Natural killer cell (primary cell): ENCODE measurements around the gene HLA-DRA. TPM values are rescaled to one million over a fixed set of nuclear protein-coding genes. Genes with fewer than 3 reads are reported as not detected.

ENCODE experiments used
- ATAC-seq, 3 donors: fragments of 150-1000 bp in 2 of 3; fragments of 200-7000 bp in 1 of 3; cut with Tn5 transposase; 1 replicate in 1 of 3; 2 replicates in 2 of 3; pipeline ENCODE4 v1.10.0; 2021; ENCODE audit warnings: mild to moderate bottlenecking in 2 of 3, moderate library complexity in 2 of 3
- DNase-seq, 2 donors: peaks; one replicate each; pipeline versions ENCODE4 v3.0.0 to v3.0.0-alpha.2; 2013 to 2021; ENCODE audit warnings: mixed read lengths in 1 of 2
- H3K27ac ChIP-seq: one replicate; pipeline ENCODE4 v1.5.1; 2013; ENCODE audit warnings: mild to moderate bottlenecking, low read length
- H3K27me3 ChIP-seq: one replicate; pipeline ENCODE4 v1.6.1; 2013; ENCODE audit warnings: low read length; ENCODE audit not compliant: control insufficient read depth, insufficient read depth
- H3K36me3 ChIP-seq: one replicate; pipeline ENCODE4 v1.6.1; 2013; ENCODE audit warnings: low read length; ENCODE audit not compliant: control insufficient read depth, insufficient read depth
- H3K4me1 ChIP-seq: one replicate; pipeline ENCODE4 v1.6.1; 2013; ENCODE audit warnings: low read length; ENCODE audit not compliant: control insufficient read depth, insufficient read depth
- H3K4me3 ChIP-seq: one replicate; pipeline ENCODE4 v1.5.1; 2013; ENCODE audit warnings: low read length
- H3K9me3 ChIP-seq: one replicate; pipeline ENCODE4 v1.6.1; 2013; ENCODE audit warnings: low read length; ENCODE audit not compliant: control insufficient read depth, insufficient read depth
- H3K27ac Mint-ChIP-seq, 2 donors: one replicate each; pipeline ENCODE4 v1.8.0; 2022; ENCODE audit warnings: mild to moderate bottlenecking in 2 of 2, mixed read lengths in 2 of 2, moderate library complexity in 1 of 2
- H3K27me3 Mint-ChIP-seq, 2 donors: one replicate each; pipeline ENCODE4 v1.8.0; 2022; ENCODE audit warnings: low read depth in 2 of 2, mixed read lengths in 2 of 2
- H3K36me3 Mint-ChIP-seq: one replicate; pipeline ENCODE4 v1.8.0; 2022; ENCODE audit warnings: mixed read lengths
- H3K4me1 Mint-ChIP-seq, 2 donors: one replicate each; pipeline ENCODE4 v1.8.0; 2022; ENCODE audit warnings: mixed read lengths in 2 of 2
- H3K4me3 Mint-ChIP-seq: one replicate; pipeline ENCODE4 v1.8.0; 2022; ENCODE audit warnings: mild to moderate bottlenecking, moderate library complexity, mixed read lengths
- H3K9me3 Mint-ChIP-seq, 2 donors: one replicate each; pipeline ENCODE4 v1.8.0; 2022; ENCODE audit warnings: mixed read lengths in 2 of 2
- WGBS: methylation state at CpG from one replicate; pipeline ENCODE4 v1.1.7; 2013; ENCODE audit warnings: missing lambda C conversion rate; ENCODE audit not compliant: insufficient coverage; 5-methylcytosine and 5-hydroxymethylcytosine counted together
- intact Hi-C: fragments of 100-400 bp; cut with micrococcal nuclease; formaldehyde crosslinking; loops from one replicate; pipeline ENCODE4 v1.14.2; 2022
- total RNA-seq, 4 donors: library from RNA; stranded (reverse); fragments of 120-200 nt in 1 of 4; gene quantifications; one replicate each; pipeline versions ENCODE4 v1.2.3 to v1.2.4, GENCODE V29; 2013 to 2022
- TF ChIP-seq, protein P1 (sequence below): fragments of 200-600 bp; IDR thresholded peaks from one replicate; pipeline ENCODE4 v1.8.0; 2022; ENCODE audit warnings: antibody characterized with exemption

Gene HLA-DRA
- total RNA-seq, 3 donors from 2014 or later (not counting 1 experiment from before 2014, with no cell fraction given) = 49.9 to 160 (median 123) TPM

DNA sequence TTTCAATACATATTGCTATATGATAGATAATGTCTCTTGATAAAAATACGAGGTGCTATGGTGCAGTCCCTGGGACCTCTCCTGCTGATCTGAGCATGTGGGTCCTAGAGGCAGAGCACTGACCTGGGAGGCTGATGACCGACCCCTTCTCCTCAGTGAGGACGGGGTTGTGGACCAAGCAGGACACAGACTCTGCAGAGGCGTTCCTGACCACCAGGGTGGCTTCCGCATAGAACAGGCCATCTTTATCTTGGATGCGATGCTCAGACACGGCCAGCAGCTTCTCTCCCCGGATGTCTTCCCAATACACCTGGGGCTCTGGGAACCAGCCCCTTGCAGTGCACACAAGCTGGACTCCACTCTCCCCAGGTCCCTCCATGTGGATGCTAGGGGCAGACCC, 36.9 kb upstream of the HLA-DRA start:
- Mint-ChIP-seq H3K36me3 (no peaks in the 10 kb centered on the region), H3K27ac (no peak overlapping the region), H3K4me3 (no peak overlapping the region), H3K27me3 (peaks cover 32 to 61% of the 10 kb centered on the region in 2 donors), H3K4me1 (no peaks in the 10 kb centered on the region), H3K9me3 (no peaks in the 10 kb centered on the region)
- ATAC-seq (no peak), DNase-seq (no peak)
- no peak overlapping the region for H3K27ac ChIP-seq
- TF ChIP-seq, protein P1, sequence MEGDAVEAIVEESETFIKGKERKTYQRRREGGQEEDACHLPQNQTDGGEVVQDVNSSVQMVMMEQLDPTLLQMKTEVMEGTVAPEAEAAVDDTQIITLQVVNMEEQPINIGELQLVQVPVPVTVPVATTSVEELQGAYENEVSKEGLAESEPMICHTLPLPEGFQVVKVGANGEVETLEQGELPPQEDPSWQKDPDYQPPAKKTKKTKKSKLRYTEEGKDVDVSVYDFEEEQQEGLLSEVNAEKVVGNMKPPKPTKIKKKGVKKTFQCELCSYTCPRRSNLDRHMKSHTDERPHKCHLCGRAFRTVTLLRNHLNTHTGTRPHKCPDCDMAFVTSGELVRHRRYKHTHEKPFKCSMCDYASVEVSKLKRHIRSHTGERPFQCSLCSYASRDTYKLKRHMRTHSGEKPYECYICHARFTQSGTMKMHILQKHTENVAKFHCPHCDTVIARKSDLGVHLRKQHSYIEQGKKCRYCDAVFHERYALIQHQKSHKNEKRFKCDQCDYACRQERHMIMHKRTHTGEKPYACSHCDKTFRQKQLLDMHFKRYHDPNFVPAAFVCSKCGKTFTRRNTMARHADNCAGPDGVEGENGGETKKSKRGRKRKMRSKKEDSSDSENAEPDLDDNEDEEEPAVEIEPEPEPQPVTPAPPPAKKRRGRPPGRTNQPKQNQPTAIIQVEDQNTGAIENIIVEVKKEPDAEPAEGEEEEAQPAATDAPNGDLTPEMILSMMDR = no peak
- no peak overlapping the region for H3K4me3 ChIP-seq
- 87% methylated on average over 8 of the region's 8 CpGs for WGBS
- H3K9me3 ChIP-seq = no peaks in the 10 kb centered on the region
- intact Hi-C loops = no loop called here
- H3K36me3 ChIP-seq = no peaks in the 10 kb centered on the region
- H3K4me1 ChIP-seq = no peaks in the 10 kb centered on the region
- peaks cover 3% of the 10 kb centered on the region for H3K27me3 ChIP-seq

DNA sequence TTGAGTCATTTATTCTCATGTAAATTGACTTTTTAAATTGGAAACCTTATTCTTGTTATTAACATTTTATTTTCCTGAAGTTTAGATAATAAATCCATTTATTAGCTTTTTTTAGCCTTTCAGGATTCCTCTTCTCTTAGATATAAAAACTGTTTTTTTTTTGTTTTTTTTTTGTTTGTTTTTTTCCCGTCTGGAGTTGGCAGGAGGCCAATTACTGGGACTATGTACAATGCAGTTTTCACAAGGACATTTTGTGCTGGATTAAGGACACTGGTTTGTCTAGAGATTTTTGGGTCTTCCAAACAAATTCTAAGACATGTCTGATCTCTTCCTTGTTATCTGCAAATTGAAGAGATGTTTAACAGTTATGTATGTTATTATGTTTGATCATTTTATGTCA, 34.0 kb upstream of the HLA-DRA start:
- H3K36me3 Mint-ChIP-seq = no peaks in the 10 kb centered on the region
- no peaks in the 10 kb centered on the region for H3K4me1 Mint-ChIP-seq
- H3K36me3 ChIP-seq = no peaks in the 10 kb centered on the region
- no peak overlapping the region for H3K27ac Mint-ChIP-seq
- ATAC-seq (no peak), DNase-seq (no peak)
- H3K27ac ChIP-seq = no peak overlapping the region
- intact Hi-C loops = no loop called here
- H3K9me3 ChIP-seq = no peaks in the 10 kb centered on the region
- H3K4me3 ChIP-seq = no peak overlapping the region
- 50% methylated on average over 1 of the region's 1 CpG for WGBS
- no peaks in the 10 kb centered on the region for H3K4me1 ChIP-seq
- TF ChIP-seq, protein P1 = no peak
- H3K27me3 Mint-ChIP-seq = peaks cover 38 to 56% of the 10 kb centered on the region in 2 donors
- H3K9me3 Mint-ChIP-seq = no peaks in the 10 kb centered on the region
- H3K4me3 Mint-ChIP-seq = no peak overlapping the region
- H3K27me3 ChIP-seq = peaks cover 3% of the 10 kb centered on the region

DNA sequence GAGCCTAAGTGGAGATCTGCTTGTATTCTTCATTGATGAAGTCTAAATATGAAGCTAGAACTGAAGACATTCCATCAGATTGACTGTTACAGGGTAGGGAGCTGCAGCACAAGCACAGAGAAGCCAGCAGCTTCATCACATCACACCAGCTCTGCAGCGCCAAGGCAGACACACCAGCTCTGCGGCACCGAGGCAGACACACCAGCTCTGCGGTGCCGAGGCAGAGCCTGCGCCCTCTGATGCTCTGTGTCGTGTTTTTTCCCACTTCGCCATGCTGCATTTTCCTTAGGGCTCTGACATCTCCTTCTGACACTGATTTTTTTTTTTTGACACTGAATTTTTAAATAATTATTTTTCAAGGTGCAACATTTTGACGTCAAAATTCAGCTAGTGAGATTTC, 33.5 kb upstream of the HLA-DRA start:
- H3K36me3 Mint-ChIP-seq = no peaks in the 10 kb centered on the region
- Histone ChIP-seq H3K9me3 (no peaks in the 10 kb centered on the region), H3K4me1 (no peaks in the 10 kb centered on the region), H3K4me3 (no peak overlapping the region), H3K27ac (no peak overlapping the region), H3K36me3 (no peaks in the 10 kb centered on the region), H3K27me3 (peaks cover 3% of the 10 kb centered on the region)
- no peaks in the 10 kb centered on the region for H3K4me1 Mint-ChIP-seq
- H3K4me3 Mint-ChIP-seq = no peak overlapping the region
- 87% methylated on average over 8 of the region's 9 CpGs for WGBS
- no peak for ATAC-seq
- intact Hi-C loops = no loop called here
- no peaks in the 10 kb centered on the region for H3K9me3 Mint-ChIP-seq
- DNase-seq = no peak
- H3K27me3 Mint-ChIP-seq = peaks cover 43 to 57% of the 10 kb centered on the region in 2 donors
- TF ChIP-seq, protein P1 = no peak
- no peak overlapping the region for H3K27ac Mint-ChIP-seq

DNA sequence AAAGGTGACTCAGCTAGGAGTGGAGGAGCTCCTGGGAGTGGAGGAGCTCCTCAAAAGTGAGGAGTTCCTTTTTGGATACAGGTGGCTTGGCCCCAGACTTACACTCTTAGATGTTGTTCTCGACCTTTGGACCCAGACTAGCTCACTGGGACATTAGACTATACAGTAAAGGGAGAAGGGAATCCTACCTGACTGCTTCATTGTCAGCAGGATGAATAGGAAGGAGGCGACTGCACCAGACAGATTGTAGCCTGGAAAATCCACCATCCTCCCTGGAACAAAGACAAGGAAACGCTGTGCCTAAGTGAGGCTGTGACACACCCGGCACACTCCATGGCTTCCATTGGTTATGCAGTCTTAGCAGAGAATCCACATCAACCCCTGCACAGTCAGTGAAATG, 32.8 kb upstream of the HLA-DRA start, which contains the start of gene BTNL2:
BTNL2 (minus strand) TSS at position 325 of the 400 bp plus-strand sequence; CDS start at position 267, 58 bp downstream.
- Mint-ChIP-seq H3K9me3 (no peaks in the 10 kb centered on the region), H3K4me1 (no peaks in the 10 kb centered on the region), H3K4me3 (no peak within 1 kb of the TSS), H3K27me3 (peaks cover 44 to 64% of the 10 kb centered on the region in 2 donors), H3K36me3 (no peaks in the 10 kb centered on the region), H3K27ac (no peak within 1 kb of the TSS)
- Histone ChIP-seq H3K9me3 (no peaks in the 10 kb centered on the region), H3K27ac (no peak within 1 kb of the TSS), H3K4me1 (no peaks in the 10 kb centered on the region), H3K36me3 (no peaks in the 10 kb centered on the region), H3K4me3 (no peak within 1 kb of the TSS), H3K27me3 (peaks cover 3% of the 10 kb centered on the region)
- TF ChIP-seq, protein P1 = no peak
- DNase-seq (no peak), ATAC-seq (no peak)
- 70% methylated on average over 4 of the region's 4 CpGs for WGBS
- intact Hi-C loops = no loop called here
